SK-MEL-5 (cell line): ENCODE data around the gene EIF3F. TPM values are rescaled to one million over a fixed set of nuclear protein-coding genes. Genes with fewer than 3 reads are reported as not detected.
"Not testable (repeated sequence)": the region's sequence is repeated elsewhere in the genome, so short reads cannot be mapped to it uniquely, and the experiment has no call there.

ENCODE experiments used
- DNase-seq: peaks from one replicate; pipeline ENCODE4 v3.0.0-alpha.2; 2016; ENCODE audit warnings: low read depth, low spot score
- in situ Hi-C: cut with HindIII; loops from 2 replicates; pipeline ENCODE4 v1.10.0; 2016; ENCODE audit warnings: low sequenced_read_pairs, high pct_unique_total_duplicates, low pct_unique_long_range_greater_than_20kb
- total RNA-seq: library from RNA; depleted of rRNA; stranded (reverse); fragments of >200 nt; shearing (Covaris generic); gene quantifications from 2 replicates; pipeline ENCODE4 v1.2.3, GENCODE V29; 2014

The EIF3F gene
- total RNA-seq, 1 experiment from 2014 or later: 378 TPM

DNA sequence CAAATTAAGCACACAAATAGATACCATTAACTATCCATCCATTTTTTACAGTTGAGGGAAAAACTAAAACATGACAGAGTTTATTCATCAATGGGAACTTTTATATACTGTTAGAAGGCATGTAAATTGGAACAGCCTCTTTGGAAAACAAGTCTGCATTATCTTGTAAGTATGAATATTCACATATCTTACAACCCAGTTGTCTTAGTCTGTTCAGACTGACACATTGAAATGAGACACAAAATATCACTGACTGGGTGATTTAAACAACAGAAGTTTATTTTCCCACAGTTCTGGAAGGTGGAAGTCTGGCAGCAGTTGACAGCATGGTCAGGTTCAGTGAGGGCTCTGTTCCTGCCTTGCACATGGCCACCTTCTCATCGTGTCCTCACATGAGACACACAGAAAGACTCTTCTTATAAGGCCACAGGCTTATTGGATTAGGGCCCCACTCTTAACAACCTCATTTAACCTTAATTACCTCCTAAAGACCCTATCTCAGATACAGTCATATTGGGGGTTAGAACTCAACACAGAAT, 5.4 kb upstream of the EIF3F start:
- in situ Hi-C loops: no loop called here
- DNase-seq: no peak

DNA sequence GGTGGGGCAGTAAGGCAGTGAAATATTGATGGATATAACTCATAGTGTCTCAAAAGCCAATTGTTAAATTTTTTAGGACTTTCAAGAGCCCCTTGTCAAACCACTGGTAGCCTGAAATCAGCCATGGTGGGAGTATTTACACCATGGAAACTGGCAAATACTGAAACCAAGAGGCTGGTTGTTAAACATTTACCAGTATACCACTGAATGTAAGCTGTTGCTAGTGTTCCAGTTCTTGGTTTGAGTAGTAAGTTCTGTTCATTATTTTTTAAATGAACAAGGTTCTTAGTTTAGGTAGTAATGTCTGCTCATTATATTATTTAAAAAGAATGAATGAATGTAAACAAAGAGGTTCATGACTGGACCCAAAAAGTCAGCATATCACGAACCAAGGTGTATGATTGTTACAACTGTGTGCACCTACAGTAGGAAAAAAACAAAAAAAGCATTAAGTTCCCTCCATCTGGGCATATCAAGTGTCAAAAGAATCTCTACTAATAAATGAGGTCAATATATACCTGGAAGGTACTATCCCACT, 4.5 kb upstream of the EIF3F start:
- in situ Hi-C loops: no loop called here
- no peak for DNase-seq

DNA sequence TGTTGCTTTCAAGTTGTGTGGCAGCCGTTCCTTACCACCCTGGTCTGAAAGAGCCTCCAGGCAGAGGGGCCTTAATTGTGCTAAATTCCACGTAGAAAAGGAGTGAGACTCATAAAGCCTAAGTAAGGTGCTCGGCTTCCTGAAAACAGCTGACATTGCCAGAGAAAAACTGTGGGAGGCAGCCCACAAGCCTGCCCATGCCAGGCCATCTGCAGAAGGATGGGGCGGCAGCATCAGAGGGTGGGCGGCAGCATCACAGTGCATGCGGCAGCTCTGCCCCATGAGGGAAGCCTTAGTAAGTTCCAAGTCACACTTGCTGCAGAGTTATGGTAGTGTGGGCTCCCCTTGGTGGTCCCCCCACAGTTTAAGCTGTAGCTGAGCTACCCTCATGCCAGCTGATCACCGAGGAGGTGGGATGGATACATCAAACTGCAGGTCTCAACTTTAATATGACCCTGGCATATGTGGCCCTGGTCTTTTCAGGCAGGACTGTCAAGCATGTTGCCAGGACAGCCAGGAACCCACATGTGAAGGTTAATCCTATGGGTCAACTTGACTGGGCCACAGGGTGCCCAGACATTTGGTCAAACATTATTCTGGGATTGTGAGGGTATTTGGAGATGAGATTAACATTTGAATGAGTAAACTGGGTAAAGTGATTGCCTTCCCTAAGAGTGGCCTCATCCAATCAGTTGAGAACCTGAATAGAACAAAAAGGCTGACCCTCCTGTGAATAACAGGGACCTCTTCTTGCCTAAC, 3.1 kb upstream of the EIF3F start:
- in situ Hi-C loops: no loop called here
- DNase-seq: no peak

DNA sequence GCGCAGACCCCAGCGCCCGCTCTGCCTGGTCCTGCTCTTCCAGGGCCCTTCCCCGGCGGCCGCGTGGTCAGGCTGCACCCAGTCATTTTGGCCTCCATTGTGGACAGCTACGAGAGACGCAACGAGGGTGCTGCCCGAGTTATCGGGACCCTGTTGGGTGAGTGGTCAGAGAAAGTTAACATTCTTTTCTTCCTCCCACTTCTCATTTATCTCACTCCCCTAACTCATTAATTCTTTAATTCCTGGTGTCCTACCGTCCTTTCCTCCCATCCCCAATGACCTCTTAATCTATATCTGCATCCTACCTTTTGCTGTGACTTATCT, 385 bp downstream of the EIF3F start:
- DNase-seq, in situ Hi-C loops: not testable (repeated sequence)

DNA sequence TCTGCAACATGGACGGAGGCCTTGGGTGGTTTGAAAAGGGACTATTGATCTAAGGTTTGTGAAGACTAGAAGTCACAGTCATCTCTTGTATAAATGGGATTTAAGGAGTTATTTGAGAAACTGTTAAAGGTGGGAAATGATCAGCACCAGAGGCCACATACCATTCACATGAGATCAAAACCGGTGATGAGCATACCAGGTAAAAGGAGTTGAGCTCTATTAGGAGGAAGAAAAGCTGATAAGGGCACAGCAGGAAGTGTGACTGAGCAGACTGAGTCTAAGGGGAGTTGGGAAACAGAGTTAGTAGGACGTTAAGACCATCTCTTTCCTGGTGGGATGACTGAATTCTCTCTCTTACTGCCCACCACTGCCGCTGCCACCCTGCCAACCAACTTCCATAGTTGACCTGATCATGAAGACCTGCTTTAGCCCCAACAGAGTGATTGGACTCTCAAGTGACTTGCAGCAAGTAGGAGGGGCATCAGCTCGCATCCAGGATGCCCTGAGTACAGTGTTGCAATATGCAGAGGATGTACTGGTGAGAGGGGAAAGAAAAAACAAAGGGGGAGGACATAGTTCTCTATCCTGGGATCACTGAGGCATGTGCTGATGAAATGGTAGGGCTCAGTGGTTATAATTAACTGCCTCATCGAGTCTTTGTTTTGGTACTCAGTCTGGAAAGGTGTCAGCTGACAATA, 7.6 kb downstream of the EIF3F start:
- in situ Hi-C loops: no loop called here

DNA sequence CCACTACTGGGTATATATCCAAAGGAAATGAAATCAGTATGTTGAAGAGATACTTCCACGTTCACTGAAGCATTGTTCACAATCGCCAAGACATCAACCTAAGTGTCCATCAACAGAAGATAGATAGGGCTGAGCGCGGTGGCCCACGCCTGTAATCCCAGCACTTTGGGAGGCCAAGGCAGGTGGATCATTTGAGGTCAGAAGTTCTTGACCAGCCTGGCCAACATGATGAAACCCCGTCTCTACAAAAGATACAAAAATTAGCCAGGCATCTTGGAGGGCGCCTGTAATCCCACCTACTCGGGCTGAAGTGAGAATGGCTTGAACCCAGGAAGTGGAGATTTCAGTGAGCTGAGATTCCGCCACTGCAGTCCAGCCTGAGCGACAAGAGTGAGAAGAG, 12.7 kb downstream of the EIF3F start:
- in situ Hi-C loops: no loop called here
- no peak for DNase-seq

More for the DNA sequence above, 7.6 kb downstream of the EIF3F start:
- DNase-seq: no peak

DNA sequence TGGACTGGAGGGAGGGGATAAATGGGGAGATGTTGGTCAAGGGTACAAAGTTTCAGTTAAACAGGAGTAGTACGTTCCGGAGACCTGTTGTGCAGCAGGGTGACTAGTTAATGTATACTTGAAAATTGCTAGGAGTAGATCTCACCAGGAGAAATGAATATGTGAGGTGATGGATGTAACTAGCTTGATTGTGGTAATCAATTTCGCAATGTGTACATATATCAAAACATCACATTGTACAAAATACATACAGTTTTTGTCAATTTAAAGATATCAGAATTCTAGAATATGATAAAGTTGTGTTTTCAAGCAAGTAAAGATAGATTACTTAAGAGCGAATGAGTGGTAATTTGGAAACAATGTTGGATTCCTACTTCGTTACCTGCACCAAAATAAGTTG, 13.3 kb downstream of the EIF3F start:
- no peak for DNase-seq
- in situ Hi-C loops: no loop called here

DNA sequence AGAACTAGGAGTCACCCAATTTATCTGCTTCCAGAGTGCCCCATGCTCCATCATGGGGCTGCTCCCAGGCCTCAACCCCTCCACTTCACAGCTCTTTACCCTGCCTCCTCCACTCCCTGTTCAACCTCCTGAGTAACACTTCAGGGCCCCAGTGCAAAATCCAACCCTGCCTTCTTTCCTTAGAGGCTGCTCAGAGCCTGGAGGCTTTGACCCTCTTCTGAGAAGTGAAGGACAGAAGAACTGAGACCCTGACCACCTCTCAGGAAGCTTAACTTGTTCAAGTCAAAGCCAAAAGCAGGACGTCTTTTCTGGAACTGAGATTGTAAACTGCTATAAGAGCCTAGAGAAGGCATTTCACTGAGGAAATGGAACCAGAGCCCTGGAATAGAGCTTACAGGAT, 15.5 kb downstream of the EIF3F start:
- in situ Hi-C loops: no loop called here
- no peak for DNase-seq

DNA sequence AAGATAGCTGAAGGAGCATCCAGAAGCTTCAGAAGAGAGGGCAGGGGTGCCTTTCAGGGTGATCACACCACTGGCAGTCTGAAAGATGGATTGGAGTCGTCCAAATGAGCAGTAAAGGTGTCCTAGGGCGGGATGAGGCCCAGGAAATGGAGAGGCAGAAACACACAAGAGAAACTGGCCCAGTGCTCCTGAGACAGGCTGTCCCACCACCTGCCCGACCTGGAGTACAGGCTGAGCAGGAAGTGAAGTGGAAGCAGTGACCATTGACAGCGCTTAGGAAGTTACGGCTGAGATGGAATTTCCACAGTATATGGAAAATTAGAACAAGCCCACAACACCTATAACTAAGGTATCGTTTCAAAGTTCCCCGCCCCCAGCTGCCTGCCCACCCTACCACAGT, 16.1 kb downstream of the EIF3F start:
- in situ Hi-C loops: no loop called here
- no peak for DNase-seq

DNA sequence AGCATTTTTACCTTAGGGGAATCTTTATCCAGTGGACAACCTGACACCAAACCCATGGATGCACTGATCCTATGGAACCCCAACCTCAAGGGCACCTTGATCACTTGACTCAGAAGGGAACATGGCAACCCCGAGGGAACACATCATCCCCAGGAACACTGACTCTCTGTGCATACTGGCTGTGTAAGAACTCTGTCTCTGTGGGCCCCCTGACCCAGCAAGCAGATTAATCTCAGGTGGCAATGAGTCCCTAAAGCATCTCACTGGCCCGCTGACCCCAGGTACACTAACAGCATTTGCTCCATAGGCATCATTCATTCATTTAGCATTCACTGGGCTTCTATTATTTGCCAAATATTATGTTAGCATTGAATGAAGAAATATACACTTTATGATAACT, 16.9 kb downstream of the EIF3F start:
- in situ Hi-C loops: no loop called here
- no peak for DNase-seq

DNA sequence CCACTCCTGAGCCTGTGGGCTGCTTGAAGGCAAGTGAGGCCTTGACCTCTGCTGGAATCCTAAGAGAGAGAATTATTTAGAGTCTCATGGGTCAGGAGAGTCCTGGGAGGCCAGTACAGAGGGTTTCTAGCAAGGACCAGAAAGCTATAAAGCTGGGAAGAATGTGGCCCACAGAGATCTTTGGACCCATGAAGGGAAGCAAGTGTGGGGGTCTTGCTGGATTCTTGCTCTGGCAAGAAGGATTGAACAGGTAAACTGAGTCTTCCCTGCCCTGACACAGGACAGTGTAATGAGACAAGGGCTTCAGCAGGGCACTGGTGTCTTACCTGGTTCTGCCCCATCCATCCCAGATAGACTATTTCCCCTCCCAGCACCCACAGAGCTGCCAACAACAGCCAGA, 18.4 kb downstream of the EIF3F start:
- no peak for DNase-seq
- in situ Hi-C loops: no loop called here

DNA sequence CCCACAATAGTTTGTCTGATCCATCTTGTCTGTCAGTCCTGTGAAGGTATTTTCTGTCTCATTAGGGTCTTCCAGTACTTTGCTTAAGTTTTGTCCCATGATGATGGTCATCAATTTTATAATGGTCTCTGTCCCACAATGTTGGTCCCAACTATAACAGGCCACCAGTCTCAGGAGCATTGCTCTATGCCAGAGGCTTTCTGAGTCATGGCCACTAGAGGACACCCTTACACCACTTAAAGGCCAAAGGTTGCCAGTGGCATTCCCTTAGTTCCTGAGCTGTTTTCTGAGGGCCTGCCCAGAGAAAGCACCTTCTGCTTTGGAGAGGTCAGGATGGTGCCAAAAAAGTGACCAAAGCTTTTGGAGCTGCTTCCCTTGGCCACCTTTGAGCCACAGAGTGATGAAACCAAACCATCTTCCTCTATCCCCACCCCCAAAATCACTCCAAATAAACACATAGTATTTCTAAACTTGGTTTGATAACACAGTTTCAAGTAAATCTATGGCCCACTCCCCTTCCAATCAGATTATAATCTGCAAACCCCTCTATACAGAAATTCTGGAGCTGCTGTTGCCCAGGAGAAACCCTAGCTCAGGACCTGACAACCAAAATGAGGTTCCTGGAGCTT, 19.3 kb downstream of the EIF3F start:
- peak; percentile 82 for DNase-seq
- in situ Hi-C loops: no loop called here

DNA sequence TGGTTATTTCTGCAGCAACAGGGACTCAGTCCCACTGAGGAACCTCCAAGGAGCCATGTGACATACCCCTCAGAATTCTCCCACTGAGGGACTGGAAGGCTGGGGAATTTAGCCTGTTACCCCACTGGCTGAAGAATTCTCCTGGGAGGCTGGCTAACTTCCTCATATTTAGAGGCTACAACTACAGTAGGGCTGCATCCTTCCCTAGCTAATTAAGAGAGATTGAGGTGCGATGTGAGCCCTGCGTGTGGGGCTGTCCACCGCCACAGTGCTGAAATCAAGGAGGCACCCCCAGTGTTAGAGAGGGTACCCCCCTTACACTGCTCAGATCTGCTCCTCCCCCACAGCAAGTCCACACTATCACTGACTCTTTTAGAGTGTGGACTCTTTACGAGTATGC, 21.1 kb downstream of the EIF3F start:
- no peak for DNase-seq
- in situ Hi-C loops: no loop called here

DNA sequence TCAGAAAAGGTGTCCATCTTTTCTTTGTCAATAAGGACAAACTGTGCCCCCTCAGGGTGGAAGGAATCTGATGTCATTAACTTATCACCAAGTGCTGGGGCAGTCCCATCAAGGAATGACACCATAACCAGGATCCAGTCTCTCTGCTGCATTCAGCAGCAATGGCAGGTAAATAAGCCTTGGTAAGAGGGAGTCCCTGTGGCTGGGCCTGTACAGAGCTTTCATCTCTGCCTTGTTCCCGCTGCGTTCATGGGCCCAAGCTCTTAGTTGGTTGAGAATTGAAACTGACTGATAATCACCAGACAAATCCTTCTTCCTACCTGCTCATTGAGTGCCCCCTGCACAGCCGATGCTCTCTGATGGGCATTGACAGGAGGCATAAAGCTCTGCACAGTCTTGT, 22.7 kb downstream of the EIF3F start:
- in situ Hi-C loops: no loop called here

DNA sequence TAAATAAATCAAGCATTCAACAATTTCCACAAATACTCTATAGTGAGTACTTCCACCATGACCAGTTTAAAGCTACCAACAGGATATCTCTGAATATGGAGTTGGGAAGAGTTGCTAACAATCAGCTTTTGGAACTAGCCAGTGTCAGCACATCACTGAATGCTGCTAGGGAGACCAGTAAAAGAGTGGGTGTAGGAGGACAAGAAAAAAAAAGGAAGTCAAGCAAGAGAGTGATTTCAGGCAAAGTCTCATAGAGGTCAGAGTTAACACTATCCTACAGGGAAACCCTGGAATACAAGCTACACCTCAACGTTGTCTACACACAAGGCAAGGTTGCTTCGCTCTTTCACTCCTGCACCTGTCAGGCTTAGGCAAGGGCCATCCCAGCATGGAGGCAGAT, 24.2 kb downstream of the EIF3F start:
- no peak for DNase-seq
- in situ Hi-C loops: no loop called here

More for the DNA sequence above, 22.7 kb downstream of the EIF3F start:
- no peak for DNase-seq

DNA sequence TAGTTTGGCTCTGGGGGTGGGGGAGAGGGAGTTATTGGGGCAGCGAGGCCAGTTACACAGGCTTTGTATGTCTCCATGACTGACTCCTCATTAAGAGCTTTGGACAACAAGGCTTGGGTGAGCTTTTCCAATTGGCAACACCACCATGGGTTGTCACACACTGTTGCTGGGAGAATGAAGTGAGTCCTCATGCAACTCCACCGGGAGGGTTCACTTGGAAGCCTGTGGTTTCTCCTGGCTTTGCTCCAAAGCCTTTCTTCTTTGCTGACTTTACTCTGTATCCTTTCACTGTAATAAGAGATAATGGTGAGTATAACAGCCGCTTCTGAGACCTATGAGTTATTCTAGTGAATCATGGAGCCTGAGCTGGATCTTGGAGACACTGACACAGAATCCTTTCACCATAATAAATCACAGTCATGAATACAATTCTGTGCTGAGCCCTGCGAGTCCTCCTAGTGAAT, 24.9 kb downstream of the EIF3F start:
- in situ Hi-C loops: no loop called here
- DNase-seq: no peak

DNA sequence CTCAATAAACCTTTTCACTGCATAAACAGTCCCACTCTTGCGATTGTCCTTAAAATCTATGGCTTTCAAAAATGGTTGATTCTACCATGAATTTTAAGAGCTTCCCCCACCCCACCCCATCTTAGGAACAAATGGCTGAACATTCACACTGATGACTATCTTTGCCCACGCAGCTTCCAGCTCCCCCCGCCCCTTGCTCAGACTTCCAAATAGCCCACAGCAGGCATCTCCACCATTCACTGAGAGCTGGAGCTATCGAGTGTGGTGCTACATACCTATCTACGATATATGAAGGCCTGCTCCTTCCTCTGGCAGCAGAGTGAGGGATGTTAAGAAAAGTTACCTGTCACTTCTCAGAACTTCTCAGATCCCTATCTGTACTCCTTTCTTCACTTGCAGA, 26.7 kb downstream of the EIF3F start:
- no peak for DNase-seq
- in situ Hi-C loops: no loop called here

DNA sequence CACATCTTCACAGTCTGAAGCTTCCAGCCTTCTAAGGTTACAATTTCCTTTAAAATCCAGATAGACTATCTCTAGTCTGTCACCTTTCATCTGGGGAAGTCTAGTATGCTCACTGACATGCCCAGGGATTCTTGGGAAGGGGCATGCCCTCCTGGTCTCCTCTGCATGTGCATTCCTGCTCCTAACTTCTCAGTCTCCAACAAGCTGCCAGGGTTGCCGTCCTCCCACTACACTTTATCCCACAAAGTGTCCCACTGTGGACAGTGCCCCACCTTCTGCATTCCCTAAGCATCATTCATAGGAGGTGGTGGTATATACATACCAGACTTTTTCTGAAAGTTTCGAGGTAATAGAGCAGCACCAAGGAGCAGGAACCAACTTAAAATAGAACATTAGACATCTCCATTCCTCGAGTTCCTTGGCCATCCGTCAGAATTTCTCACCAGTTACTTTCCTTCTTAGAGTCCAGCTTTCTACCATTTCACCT, 28.7 kb downstream of the EIF3F start:
- in situ Hi-C loops: no loop called here
- no peak for DNase-seq
